Fibroblast of lung (primary cell): ENCODE data around the gene ARAP3.

ENCODE experiments used
- CTCF ChIP-seq, 2 donors: IDR thresholded peaks in 1 of 2; conservative IDR thresholded peaks in 1 of 2; 1 replicate in 1 of 2; 2 replicates in 1 of 2; pipeline ENCODE4 v1.5.1; 2011 to 2012; ENCODE audit warnings: low read length in 2 of 2, control low read depth in 1 of 2, inconsistent platforms in 1 of 2, low read depth in 1 of 2, mild to moderate bottlenecking in 1 of 2
- EZH2 ChIP-seq: IDR thresholded peaks from 2 replicates; pipeline ENCODE4 v1.5.1; 2012; ENCODE audit warnings: low read length, control low read depth, mild to moderate bottlenecking; ENCODE audit errors: missing control alignments

GRCh38 chr5:141640698-141641097, 41.3 kb downstream of the ARAP3 start:
- TF ChIP-seq CTCF (conservative IDR thresholded peaks at IDR 0.05 in 1 of 2, IDR thresholded peaks at IDR 0.05 in 1 of 2; ENCODE audit: low read depth in 1 of 2, low read length in 2 of 2), result no peak
- TF ChIP-seq EZH2, result no peak
